HG02759 (cell line): ENCODE data around the gene FNIP1.
A peak's percentile ranks its signal among the peaks of the same experiment; 100 is the strongest.
"Not testable (repeated sequence)": the region's sequence is repeated elsewhere in the genome, so short reads cannot be mapped to it uniquely, and the experiment has no call there.

Source experiments
- ATAC-seq: cut with Tn5 transposase; IDR thresholded peaks from one replicate; pipeline ENCODE4 v1.9.1; 2021; ENCODE audit warnings: mild to moderate bottlenecking, moderate library complexity; ENCODE audit not compliant: unreplicated experiment

FNIP1 gene

DNA sequence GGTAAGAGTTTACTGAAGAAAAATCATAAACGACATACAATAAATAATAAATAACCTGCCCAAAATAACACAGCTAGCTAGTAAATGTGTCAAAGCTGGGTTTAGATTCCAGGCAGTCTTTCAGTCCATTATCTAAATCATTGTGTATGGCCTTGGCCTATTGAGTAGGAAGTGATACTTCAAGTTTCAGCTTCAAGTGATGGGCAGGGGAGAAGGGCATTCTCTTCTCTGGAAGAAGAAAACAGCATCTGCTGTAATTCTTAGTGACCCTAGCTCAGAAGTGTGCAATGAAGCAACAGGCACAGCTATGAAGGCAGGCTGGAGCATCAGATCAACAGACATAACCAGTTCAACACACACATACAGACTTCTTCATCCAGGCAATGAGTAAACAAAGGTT is 42.5 kb downstream of the FNIP1 start:
- no peak for ATAC-seq

DNA sequence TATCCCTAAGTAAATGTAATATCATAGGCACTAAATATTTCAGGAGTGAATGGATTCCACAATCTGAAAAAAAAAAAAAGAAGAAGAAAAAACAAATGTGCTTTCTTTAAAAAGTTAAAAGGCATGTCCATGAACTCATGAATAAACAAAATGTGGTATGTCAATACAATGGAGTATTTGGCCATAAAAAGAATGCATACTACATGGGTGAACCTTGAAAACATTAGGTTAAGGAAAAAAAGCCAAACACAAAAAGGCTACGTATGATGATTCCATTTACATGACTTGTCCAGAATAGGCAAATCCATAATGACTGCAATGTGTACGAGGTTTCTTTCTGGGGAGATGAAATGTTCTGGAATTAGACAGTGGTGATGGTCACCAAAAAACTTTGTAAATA is 45.3 kb downstream of the FNIP1 start:
- no peak for ATAC-seq

DNA sequence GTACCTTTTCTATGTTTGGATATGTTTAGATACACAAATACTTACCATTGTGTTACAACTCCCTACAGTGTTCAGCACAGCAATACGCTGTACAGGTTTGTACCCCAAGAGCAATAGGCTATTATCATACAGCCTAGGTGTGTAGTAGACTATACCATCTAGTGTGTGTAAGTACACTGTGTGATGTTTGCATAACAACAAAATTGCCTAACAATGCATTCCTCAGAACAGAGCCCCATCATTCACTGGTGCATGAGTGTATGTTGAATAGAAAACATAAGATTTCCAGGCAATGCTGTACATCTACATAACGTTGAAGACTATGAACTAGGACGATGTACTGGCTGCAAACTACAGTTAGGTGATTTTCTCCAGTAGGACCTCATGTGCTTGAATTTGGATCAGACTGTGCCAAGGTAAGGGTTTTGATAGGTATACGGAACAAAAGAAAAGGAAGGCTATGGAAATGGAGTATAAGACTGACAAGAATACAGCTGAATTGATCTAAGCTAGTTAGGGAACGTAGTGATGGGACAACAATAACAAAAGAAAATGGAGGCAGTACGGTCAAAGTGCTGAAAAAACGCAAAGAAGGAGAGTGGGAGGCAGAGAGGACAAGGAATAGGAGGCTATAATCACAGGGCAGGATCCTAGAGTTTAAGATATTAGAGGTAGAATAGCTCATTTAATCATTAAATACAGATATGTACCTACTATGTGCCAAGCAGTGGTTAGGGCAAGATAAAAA is 46.9 kb downstream of the FNIP1 start:
- ATAC-seq: no peak

DNA sequence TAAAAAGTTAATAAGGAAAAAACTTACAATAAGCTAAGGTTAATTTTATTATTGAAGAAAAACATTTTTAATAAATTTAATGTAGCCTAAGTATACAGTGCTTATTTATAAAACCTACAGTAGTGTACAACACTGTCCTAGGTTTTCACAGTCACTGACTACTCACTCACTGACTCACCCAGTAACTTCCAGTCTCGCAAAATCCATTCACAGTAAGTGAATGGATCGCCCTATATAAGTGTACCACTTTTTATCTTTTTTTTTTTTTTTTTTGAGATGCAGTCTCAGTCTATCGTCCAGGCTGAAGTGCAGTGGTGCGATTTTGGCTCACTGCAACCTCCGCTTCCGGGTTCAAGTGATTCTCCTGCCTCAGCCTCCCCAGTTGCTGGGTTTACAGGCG is 47.7 kb downstream of the FNIP1 start:
- no peak for ATAC-seq

DNA sequence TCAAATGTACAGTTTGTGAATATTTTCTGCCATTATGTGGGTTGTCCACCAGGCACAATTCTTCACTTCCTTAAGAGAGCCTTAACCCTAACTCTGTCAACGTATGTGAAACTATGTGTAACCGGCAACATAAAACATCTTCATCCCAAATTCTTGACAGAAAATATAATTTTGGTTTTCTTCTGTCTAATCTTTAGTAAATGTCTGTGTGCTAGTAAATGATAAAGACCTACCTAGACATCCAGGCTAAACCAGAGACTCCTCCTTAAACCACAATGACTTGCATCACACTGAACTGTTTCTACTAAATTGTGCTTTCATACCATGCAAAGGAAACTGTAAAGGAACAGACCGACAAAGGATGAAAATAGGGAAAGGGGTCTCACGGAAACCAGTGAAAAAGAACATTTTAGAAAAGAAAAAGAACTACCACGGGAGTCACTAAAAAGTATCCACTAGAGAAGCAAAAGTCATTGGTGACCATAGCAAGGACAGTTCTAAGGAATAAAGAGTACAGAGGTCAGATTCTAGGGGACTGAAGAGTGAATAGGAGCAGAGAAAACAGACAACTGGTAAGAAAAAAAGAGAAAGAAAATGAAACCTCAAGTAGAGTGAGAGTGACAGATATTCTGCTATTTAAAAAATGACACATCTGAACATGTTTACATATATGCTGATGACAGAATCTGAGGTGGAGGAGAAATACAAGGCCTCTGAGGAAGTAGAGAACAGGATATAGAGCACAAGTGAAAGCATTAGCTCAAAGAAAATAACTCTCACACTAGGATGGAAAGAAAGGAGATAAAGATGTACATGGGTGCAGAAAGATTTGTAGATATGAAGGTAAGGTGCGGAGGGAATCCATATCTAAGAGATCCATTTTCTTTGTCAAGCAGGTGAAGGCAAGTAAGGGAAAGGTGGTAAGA is 49.4 kb downstream of the FNIP1 start:
- ATAC-seq: peak; percentile 72

DNA sequence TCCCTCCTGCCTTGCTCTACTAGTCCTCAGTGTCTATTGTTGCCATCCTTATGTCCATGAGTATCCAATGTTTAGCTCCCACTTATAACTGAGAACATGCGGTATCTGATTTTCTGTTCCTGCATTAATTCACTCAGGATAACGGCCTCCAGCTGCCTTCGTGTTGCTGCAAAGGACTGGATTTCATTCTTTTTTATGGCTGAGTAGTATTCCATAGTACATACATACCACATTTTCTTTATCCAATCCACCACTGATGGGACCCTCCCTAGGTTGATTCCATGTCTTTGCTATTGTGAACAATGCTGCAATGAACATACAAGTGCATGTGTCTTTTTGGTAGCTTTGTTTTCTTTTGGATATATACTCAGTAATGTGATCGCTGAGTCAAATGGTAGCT is 50.4 kb downstream of the FNIP1 start:
- ATAC-seq: no peak

DNA sequence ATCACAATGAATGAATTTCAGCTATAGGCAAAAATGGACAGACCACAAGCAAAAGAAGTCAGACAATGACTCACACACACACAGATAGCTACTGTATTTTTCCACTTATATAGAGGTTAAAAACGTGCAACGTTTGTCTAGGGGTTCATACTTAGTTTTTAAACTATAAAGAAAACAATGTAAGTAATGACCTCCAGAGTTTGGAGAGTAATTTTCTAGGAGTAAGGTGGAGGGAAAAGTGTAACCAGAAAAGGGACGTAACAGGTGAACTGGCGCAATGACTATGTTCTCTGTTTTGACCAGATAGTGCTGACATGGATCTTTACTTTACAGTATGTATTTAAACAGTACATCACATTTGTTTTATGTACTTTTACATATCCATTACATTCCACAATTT is 51.1 kb downstream of the FNIP1 start:
- ATAC-seq: no peak

DNA sequence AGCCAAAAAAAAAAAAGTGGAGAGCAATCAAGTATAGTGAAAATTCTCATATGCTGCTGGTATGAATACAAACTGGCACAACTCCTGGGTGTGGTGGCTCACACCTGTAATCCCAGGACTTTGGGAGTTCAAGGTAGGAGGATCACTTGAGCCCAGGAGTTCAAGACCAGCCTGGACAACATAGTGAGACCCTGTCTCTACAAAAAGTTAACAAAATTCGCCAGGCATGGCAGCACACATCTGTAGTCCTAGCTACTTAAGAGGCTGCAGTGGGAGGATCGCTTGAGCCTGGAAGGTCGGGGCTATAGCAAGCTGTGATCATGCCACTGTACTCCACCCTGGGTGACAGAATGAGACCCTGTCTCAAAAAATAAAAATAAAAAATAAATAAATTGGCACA is 51.7 kb downstream of the FNIP1 start:
- ATAC-seq: no peak

DNA sequence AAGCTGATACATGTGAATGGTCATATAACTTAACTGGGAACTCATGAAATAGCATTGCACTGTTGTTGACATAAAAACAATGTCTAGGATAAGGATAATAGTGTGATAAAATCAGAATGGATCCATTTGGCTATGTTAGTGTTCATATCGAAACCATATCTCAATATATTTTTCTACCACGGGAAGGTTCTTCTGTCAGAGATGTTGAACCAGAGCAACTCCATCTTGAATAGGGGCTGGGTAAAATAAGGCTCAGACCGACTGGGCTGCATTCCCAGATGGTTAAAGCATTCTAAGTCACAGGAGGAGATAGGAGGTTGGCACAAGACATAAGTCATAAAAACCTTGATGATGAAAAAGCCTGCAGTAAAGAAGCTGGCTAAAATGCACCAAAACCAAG is 56.3 kb downstream of the FNIP1 start:
- no peak for ATAC-seq

DNA sequence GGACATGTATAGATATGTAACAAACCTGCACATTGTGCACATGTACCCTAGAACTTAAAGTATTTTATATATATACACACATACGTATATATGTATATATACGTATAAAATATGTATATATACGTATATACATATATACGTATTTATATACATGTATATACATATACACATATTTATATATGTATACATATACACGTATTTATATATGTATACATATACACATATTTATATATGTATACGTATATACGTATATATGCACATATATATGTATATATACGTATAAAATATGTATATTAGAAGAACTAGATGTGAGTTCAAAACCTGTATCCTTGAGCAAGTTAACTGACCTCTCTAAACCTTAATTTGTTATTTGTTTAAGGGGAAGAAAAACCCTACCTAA is 61.4 kb downstream of the FNIP1 start:
- no peak for ATAC-seq

DNA sequence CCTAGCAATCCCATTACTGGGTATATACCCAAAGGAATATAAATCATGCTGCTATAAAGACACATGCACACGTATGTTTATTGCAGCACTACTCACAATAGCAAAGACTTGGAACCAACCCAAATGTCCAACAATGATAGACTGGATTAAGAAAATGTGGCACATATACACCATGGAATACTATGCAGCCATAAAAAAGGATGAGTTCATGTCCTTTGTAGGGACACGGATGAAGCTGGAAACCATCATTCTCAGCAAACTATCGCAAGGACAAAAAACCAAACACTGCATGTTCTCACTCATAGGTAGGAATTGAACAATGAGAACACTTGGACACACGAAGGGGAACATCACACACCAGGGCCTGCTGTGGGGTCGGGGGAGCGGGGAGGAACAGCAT is 61.9 kb downstream of the FNIP1 start:
- ATAC-seq: not testable (repeated sequence)

DNA sequence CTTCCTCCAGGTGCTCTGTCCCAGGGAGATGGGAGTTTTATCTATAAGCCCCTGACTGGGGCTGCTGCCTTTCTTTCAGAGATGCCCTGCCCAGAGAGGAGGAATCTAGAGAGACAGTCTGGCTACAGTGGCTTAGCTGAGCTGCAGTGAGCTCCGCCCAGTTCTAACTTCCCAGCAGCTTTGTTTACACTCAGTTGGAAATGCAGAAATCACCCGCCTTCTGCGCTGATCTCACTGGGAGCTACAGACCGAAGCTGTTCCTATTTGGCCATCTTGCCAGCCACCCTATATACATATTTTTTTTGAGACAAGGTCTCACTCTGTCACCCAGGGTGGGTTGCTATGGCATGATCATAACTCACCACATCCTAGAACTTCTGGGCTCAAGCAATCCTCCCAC is 67.5 kb downstream of the FNIP1 start:
- not testable (repeated sequence) for ATAC-seq

DNA sequence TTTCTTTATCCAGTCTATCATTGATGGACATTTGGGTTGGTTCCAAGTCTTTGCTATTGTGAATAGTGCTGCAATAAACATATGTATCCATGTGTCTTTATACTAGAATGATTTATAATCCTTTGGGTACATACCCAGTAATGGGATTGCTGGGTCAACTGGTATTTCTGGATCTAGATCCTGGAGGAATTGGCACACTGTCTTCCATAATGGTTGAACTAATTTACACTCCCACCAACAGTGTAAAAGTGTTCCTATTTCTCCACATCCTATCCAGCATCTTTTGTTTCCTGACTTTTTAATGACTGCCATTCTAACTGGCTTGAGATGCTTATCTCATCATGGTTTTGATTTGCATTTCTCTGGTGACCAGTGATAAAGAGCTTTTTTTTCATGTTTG is 72.7 kb downstream of the FNIP1 start:
- not testable (repeated sequence) for ATAC-seq

DNA sequence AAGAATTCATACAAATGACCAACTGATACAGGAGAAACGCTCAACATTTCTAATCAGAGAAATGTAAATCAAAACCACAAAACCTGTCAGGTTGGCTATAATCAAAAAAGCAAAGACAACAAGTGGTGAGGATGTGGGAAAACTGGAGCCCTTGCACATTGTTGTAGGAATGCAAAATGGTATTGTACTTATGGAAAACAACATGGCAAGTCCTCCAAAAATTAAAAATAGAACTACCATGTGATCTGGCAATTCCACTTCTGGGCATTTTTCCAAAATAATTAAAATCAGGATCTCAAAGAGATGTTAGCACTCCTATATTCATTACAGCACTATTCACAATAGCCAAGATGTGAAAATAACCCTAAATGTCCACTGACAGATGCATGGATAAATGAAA is 76.1 kb downstream of the FNIP1 start:
- no peak for ATAC-seq

DNA sequence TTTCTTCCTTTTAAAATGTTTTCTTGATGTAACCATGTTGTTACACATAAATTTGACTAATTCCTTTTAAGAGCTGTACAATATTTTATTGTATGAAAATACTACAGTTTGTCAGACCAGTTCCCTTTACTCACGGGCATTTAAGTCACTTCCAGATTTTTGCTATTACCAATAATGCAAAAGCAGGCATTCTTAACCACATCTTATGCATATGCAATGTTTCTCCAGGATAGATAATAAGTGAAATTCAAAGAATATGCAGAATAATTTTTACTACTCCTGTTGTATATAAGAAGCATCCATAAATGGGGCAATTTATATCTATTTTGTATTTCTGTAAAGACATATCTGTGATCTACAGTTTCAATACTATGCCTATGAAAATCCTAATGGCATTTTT is 77.3 kb downstream of the FNIP1 start:
- no peak for ATAC-seq

DNA sequence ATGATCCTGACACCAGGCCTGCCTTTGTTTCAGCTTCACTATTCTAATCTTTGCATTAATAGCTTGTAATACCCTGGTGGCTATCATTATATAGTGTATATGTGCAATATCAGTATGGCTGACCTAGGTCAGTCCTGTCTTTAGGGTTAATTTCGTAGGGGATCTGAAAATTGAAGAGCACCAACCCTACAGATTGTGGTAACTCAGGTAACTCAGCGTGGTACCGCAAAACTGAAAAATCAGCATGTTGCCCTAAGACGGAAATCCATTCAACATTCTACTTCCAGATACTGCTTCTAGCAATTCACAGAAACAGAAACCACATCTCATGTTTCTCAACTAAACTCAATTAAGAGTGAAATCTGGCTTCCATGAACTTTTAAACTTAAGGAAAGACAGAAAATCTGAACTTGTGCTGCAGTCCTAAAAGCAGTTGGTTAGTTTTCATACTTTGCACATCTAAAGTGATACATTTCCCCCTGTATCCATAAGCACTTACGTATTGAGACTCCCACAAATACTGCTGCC is 78.3 kb downstream of the FNIP1 start:
- no peak for ATAC-seq

DNA sequence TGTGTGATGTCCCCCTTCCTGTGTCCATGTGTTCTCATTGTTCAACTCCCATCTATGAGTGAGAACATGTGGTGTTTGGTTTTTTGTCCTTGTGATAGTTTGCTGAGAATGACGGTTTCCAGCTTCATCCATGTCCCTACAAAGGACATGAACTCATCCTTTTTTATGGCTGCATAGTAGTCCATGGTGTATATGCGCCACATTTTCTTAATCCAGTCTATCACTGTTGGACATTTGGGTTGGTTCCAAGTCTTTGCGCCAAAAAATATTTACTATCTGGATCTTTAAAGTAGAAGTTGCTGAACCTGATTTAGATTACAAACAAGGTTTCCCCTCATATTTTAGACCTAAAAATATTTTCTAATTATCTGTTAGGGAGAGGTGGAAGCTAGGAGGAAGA is 79.7 kb downstream of the FNIP1 start:
- ATAC-seq: not testable (repeated sequence)

DNA sequence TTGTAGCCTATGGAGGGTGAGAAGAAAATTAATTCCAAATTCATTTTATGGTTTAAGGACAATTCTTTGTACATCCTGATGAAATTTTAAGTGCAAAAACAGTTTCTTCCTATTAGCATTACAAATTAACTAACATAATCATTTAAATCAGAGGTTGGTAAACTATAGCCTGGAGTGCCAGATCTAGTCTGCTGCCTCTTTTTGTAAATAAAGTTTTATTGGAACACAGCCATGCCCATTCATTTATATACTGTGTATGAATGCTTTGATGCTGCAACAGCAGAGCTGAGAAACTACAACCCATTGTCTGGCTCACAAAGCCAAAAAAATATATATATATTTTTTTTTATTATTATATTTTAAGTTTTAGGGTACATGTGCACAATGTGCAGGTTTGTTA is 80.2 kb downstream of the FNIP1 start:
- no peak for ATAC-seq

DNA sequence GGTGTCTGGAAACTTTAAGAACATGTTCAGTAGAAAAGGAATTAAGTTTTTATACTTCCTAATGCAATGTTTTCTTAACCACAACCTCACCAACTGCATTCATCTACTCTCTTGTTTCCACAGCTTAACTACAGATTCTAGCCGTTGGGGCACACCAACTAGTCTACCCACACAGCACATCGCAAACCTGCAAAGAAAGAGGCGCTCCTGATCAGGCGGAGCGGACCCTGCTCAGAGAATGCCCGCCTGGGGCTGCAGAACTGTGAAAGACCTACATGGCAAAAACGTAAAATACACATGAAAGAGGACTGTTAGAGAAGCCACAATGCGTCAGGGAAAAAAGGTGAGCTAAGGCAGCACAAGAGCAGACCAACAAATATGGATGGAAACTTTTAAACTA is 86.4 kb downstream of the FNIP1 start:
- ATAC-seq: no peak

DNA sequence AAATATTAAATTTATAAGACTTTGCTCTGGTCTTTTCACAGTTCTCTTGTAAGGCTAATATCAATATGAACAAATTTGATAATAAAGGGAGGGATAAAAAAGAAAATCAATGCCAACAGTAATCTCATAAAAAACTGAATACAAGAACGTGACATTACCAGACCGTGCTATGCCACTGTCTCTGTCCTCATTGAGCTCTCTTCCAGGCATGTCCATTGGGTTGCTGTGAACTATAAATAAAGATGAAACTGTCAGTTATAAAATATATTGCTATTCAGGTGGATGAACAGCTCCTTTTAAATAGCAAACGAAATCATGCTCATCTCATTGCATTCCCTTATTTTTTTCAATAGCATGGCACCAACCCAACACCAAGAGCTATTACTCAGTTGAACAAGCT is 87.8 kb downstream of the FNIP1 start:
- ATAC-seq: no peak

DNA sequence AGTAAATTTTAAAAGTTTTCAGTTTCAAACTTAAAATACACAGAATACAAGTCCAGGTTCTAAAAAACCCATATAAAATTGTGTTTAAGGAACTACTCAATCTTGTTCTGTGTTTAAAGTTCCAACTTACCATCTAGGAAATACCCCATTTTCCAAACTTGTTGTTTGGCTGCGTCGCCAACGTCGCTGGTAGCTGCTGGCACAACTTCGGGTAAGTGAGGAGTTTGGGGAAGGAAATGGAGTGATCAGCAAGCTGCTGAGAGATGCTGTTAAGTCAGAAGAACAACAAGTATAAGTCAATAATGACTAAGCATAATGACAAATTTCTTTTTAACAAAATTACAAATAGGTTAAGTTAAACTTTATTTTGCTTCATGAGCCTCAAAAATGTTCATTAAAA is 90.5 kb downstream of the FNIP1 start:
- no peak for ATAC-seq

DNA sequence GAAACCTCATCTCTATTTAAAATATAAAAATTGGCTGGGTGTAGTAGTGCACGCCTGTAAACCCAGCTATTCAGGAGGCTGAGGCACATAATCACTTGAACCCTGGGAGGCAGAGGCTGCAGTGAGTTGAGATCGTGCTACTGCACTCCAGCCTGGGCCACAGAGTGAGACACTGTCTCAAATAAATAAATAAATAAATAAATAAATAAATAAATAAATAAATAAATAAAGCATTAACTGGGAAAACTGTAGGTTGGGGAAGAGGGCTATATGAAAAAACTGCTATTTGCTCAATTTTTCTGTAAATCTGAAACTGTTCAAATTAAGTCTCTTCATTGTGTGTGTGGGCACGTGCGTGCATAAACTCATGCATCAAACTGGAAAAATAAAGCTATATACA is 101.9 kb downstream of the FNIP1 start:
- ATAC-seq: no peak
